K562 treated with DMSO at 1 percent for 4 hours (cell line): Measurements from ENCODE around the gene NR2C2. TPM values are rescaled to one million over a fixed set of nuclear protein-coding genes. Genes with fewer than 3 reads are reported as not detected.

Source experiments
- total RNA-seq: library from RNA; unstranded; fragments of 300-600 nt; gene quantifications from 2 replicates; pipeline ENCODE4 v1.2.3, GENCODE V29; 2022; ENCODE audit not compliant: insufficient read depth

Gene NR2C2
- total RNA-seq = 23.3 and 40.8 TPM in 2 replicates

GRCh38 chr3:14947100-14947885 is at the start of gene NR2C2:
NR2C2 (plus strand) TSS chr3:14947583; CDS start chr3:15003915, 56,332 bp downstream.

GRCh38 chr3:15064835-15065549 is 117.6 kb downstream of the NR2C2 start, which contains the start of gene MRPS25:
MRPS25 (minus strand) TSS chr3:15065315; CDS start chr3:15065194, 121 bp downstream.

Other genes with a start within 250 kb of the NR2C2 start
- gene FGD5, start 128.6 kb upstream of the NR2C2 start, total RNA-seq = not detected in 2 replicates
- 32.2 and 32.3 TPM in 2 replicates for gene MRPS25, start 117.7 kb downstream of the NR2C2 start, total RNA-seq
- 9.2 and 13.3 TPM in 2 replicates for gene RBSN, start 151.6 kb downstream of the NR2C2 start, total RNA-seq